HG02798 (cell line): Measurements from ENCODE around the gene KLHL9.
"Not testable (repeated sequence)": the region's sequence is repeated elsewhere in the genome, so short reads cannot be mapped to it uniquely, and the experiment has no call there.

Source experiments
- ATAC-seq: cut with Tn5 transposase; IDR thresholded peaks from one replicate; pipeline ENCODE4 v1.9.1; 2021; ENCODE audit warnings: mild to moderate bottlenecking; ENCODE audit not compliant: unreplicated experiment, poor library complexity

Gene KLHL9, protein sequence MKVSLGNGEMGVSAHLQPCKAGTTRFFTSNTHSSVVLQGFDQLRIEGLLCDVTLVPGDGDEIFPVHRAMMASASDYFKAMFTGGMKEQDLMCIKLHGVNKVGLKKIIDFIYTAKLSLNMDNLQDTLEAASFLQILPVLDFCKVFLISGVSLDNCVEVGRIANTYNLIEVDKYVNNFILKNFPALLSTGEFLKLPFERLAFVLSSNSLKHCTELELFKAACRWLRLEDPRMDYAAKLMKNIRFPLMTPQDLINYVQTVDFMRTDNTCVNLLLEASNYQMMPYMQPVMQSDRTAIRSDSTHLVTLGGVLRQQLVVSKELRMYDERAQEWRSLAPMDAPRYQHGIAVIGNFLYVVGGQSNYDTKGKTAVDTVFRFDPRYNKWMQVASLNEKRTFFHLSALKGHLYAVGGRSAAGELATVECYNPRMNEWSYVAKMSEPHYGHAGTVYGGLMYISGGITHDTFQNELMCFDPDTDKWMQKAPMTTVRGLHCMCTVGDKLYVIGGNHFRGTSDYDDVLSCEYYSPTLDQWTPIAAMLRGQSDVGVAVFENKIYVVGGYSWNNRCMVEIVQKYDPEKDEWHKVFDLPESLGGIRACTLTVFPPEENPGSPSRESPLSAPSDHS

DNA sequence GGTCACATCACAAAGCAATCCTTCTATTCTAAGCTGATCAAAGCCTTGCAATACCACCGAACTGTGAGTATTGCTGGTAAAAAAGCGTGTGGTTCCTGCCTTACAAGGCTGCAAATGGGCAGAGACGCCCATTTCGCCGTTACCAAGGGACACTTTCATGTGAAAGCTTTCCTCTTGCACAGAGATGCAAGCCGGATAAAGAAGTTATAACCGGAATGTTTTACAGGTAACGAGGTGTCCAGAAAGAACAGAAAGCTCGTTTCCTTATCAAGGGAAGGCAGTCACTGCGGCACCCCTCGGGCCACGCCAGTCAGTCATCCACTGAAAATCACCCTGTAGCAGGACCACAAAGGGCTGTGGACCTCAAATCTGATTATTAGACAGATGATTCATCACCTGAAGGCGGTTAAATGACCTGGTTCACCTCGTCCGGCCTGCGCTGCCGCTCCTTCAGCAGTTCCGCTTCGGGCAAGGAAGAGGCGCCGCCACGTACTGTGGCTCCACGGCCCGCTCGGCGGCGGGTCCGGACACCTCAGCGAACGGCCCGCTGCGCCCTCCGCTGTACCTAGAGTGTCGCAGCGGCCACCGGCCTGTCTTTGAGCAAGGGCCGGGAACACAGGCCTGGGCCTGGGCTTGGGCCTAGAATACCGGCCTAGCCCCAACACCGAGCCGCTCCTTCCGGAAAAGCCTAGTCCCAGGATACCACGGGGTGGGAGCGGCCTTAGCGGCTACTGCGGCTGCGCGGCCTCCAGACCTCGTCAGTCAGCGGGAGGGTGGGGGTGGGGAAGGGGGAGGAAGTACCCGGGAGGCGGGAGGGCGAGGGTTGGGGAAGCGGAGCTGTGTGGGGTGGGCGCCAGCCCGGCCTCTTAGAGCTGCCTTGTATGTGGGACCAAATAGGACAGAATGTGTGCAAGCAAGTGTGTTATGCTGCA, at the start of gene KLHL9:
Gene KLHL9 (minus strand): TSS at position 704 of the 932 bp plus-strand sequence. CDS start 545 bp downstream, at position 159.
- peak; percentile 94 for ATAC-seq

GRCh38 chr9:21383627-21384026, 48.4 kb upstream of the KLHL9 start:
- no peak for ATAC-seq

DNA sequence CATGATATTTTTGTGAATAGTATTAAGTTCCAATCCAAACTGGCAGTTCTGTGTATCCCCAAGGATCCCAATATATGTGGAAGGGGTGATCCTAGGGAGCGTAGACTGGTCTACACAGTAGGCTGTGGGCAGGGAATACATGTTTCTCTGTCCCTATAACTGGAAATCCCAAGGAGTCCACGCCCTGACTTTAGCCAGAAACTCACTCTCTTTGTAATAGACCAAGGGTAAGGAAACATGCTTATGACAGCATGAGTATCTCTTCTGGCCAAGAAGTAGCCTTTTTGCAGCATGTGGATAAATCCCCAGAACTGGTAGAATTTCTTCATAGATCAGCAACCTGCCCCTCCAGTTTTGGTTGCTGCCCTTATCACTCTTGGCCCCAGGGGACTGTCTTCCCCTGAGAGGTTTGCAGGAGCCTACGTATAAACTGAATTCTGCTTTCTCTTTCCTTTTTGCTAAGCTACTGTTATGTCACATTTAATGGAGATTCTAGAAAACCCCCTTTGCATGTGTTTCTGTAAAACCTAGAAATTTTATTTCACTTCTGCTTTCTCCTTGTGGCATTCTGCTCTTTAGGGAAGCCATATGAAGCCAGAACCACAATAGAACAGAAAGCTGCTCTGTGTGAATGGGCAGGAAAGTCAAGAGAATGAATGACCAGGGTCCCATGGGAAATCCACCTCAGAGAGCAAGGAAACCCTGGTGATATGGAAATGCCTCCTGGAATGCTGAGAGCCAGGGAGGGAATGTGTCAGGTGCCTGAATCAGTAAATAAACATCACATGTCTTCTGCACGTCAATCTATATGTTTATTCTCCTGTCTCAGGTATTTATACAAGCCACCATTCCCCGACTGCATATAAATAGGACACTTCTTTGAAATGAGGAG, 46.5 kb upstream of the KLHL9 start:
- ATAC-seq, result peak; percentile 99

DNA sequence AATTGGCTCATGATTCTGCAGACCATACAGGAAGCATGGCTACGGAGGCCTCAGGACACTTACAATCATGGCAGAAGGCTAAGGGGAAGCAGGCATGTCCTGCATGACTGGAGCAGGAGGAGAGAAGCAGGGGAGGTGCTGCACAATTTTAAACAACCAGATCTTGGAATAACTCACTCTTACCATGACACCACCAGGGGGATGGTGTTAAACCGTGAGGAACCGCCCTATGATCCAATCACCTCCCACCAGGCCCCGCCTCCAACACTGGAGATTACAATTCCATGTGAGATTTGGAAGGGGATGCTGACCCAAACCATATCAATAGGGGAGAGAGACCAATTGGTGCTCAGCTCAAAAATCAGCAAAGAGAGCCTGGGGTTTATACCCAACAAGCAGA, 36.3 kb upstream of the KLHL9 start:
- ATAC-seq, result not testable (repeated sequence)

DNA sequence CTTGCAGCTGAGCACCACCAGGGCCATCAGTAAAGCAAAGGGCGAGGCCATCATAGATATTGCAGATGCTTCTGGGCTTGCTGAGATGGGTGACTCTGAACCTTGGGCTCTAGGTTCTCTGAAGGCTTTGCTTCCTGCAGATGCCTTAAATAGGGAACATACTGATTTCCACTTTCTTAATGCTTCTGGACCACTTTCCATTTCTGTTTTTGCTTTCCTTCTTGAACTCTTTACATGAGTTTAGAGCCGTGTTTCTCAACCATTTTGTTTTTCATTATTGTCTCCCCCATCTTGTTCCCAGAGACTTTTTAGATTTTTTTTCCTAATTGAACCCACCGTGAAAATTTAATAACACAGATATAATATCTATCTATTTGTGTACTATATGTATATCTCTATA, 32.8 kb upstream of the KLHL9 start, which contains the start of gene IFNA13:
Gene IFNA13 (minus strand): TSS at position 101 of the 400 bp plus-strand sequence. CDS start 47 bp downstream, at position 54.
- ATAC-seq, result no peak

- ATAC-seq, result peak; percentile 61
Observed at GRCh38 chr9:21367169-21367568, 32.0 kb upstream of the KLHL9 start.

GRCh38 chr9:21362287-21362686, 27.1 kb upstream of the KLHL9 start:
- no peak for ATAC-seq

DNA sequence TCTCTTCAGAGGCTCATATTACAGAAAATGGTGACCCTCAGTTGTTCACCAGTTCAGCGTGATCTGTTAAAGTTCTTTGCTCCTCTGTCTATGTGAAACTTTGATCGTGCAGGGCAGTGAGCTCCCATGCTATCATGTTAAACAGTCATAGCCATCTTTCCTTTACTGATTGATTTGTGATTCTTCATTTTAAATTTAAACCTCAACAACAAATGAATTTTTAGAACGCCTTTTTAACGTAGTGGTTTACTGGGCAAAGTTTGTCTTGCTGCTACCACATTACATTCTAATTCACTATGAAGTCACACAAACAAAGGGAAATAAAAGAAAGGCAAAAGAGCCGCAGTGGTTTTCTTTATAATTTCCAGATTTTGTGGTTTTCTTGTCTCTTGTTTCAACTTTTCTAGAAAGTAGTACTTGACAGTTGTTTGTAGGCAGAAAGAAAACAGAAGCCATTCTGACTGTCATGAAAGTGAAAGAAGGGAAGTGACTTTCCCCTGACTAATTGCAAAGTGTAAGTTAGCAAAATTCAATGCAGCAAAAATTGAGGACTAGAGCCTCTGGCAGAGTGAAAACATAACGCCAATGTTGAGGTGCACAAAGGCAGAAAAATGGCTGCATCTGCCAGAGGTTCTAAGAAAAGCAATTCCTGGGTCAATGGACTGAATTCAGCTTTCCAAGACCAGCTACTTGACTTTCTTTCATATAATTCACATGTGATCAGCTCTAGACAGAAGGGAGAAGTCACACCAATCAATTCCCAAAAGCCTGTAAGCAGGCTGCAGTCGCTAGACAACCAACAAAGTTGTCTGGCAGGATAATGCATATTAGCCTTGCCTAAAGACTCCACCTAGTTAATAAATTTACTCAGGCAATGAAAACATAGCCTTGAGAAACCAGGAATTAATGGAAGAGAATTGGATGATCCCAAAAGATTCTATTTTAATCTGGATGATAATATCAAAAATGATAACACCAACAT, 22.6 kb upstream of the KLHL9 start:
- ATAC-seq, result peak; percentile 92

DNA sequence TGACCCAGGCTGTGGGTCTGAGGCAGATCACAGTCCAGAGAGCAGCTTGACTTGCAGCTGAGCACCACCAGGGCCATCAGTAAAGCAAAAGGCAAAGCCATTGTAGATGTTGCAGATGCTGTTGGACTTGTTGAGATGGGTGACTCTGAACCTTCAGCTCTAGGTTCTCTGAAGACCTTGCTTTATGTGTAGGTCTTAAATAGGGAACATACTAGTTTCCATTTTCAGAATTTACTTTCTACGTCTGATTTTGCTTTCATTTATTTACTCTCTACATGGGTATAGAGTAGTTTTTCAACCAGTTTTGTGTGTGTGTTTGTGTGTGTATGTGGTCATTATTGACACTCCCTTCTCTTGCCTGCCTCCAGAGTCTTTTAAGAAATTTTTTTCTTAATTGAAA, 15.6 kb upstream of the KLHL9 start, which contains the start of gene IFNA6:
Gene IFNA6 (minus strand): TSS at position 101 of the 400 bp plus-strand sequence. CDS start 0 bp downstream, at position 101.
- no peak for ATAC-seq

- no peak for ATAC-seq
Observed at GRCh38 chr9:21348430-21348970, 13.3 kb upstream of the KLHL9 start.

GRCh38 chr9:21340735-21341134, 5.5 kb upstream of the KLHL9 start:
- ATAC-seq, result no peak

GRCh38 chr9:21336457-21336856, 1.3 kb upstream of the KLHL9 start:
- ATAC-seq, result no peak

DNA sequence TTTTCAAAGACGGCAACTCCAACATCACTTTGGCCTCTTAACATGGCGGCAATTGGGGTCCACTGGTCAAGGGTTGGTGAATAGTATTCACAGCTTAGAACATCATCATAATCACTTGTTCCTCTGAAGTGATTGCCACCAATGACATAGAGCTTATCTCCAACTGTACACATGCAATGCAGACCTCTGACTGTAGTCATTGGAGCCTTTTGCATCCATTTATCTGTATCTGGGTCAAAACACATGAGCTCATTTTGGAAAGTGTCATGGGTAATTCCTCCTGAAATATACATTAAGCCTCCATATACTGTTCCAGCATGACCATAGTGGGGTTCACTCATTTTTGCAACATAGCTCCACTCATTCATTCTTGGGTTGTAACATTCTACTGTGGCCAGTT, 2.0 kb downstream of the KLHL9 start:
- no peak for ATAC-seq

GRCh38 chr9:21331676-21332402, 3.4 kb downstream of the KLHL9 start:
- ATAC-seq, result no peak

GRCh38 chr9:21326526-21327139, 8.6 kb downstream of the KLHL9 start:
- ATAC-seq, result peak; percentile 85

DNA sequence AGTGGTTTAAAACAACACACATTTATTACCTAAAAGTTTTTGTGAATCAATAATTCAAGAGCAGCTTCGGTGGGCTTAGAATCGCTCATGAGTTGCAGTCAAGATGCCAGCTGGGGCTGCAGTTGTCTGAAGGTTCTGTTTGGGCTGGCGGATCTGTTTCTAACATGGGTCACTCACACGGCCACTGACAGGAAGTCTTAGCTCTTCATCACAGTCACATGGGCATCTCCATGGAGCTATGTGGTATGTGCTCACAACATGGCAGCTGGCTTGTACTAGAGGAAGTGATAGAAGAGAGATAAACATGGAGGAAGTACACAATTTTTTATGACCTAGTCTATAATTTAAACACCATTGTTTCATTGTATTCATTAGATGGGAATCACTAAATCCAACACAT, 11.2 kb downstream of the KLHL9 start:
- no peak for ATAC-seq

DNA sequence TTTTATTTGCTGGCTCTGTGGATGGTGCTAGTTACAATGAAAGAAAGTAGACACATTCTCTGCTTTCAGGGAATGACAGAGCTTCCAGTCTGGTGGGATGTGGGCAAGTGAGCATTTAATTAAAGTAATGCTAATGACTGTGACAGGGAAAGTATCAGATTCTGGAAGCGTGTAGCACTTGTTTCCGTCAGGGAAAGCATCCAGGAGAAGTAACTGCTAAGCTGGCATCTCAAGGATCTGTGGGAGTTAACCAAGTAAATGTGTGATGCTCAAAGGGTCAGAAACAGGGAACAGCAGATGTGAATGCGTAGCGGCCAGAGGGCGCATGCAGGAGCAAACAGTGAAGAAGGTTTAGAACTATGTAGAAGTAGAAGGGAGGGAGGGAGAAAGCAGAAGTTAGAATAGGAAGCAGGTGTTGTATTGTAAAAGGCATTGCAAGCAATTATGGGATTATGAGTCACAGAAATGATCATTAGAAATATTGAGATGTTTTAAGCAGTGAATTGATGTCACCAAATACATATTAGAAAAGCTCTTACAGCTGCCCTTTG, 12.2 kb downstream of the KLHL9 start:
- no peak for ATAC-seq
